SH-SY5Y (cell line): ENCODE measurements around the gene AKR1B1.

Source experiments
- GATA2 ChIP-seq: IDR thresholded peaks from 2 replicates; pipeline ENCODE4 v1.6.1; 2011; ENCODE audit warnings: mild to moderate bottlenecking, low read depth, low read length
- GATA3 ChIP-seq: IDR thresholded peaks from 2 replicates; pipeline ENCODE4 v1.6.1; 2011; ENCODE audit warnings: low read depth, mild to moderate bottlenecking, low read length, moderate library complexity

DNA sequence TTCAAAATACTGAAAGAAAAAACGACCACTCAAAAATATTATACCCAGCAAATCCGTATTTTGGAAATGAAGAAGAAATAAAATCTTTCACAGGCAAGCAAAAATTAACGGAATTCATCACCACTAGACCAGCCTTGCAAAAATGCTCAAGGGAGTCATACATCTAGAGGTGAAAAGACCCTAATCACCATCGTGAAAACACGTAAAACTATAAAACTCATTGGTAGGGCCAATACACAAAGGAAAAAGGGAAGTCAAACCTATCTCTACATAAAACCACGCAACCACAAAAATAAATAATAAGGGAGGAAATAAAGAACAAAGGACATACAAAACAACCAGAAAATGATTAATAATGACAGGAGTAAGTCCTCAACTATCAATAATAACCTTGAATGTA is 6.6 kb upstream of the AKR1B1 start:
- TF ChIP-seq GATA2 (no peak), GATA3 (no peak)
